Effector memory CD4-positive, alpha-beta T cell (primary cell): ENCODE results near the gene GTPBP6.
"Not testable (repeated sequence)": the region's sequence is repeated elsewhere in the genome, so short reads cannot be mapped to it uniquely, and the experiment has no call there.

Experiments used
- DNase-seq, 3 donors: peaks; one replicate each; pipeline ENCODE4 v3.0.0-alpha.2; 2020
- H3K27ac ChIP-seq: 2 replicates; pipeline ENCODE4 v1.7.0; 2013; ENCODE audit warnings: mild to moderate bottlenecking, low read length, moderate library complexity; ENCODE audit not compliant: insufficient read depth, poor library complexity, severe bottlenecking
- H3K27me3 ChIP-seq: replicated peaks from 2 replicates; pipeline ENCODE4 v1.7.0; 2013; ENCODE audit warnings: mild to moderate bottlenecking, low read length; ENCODE audit not compliant: insufficient read depth, control insufficient read depth, poor library complexity, severe bottlenecking
- H3K36me3 ChIP-seq: 2 replicates; pipeline ENCODE4 v1.7.0; 2013; ENCODE audit warnings: mild to moderate bottlenecking, low read length, moderate library complexity; ENCODE audit not compliant: control insufficient read depth, insufficient read depth
- H3K4me1 ChIP-seq: 2 replicates; pipeline ENCODE4 v1.7.0; 2013; ENCODE audit warnings: low read length, mild to moderate bottlenecking; ENCODE audit not compliant: control insufficient read depth, insufficient read depth, poor library complexity, severe bottlenecking
- H3K4me3 ChIP-seq: 2 replicates; pipeline ENCODE4 v1.7.0; 2013; ENCODE audit warnings: low read length, low read depth, mild to moderate bottlenecking; ENCODE audit not compliant: insufficient read depth, poor library complexity, severe bottlenecking
- H3K9me3 ChIP-seq: 2 replicates; pipeline ENCODE4 v1.7.0; 2013; ENCODE audit warnings: mild to moderate bottlenecking, low read length, moderate library complexity; ENCODE audit not compliant: control insufficient read depth

GTPBP6 gene

DNA sequence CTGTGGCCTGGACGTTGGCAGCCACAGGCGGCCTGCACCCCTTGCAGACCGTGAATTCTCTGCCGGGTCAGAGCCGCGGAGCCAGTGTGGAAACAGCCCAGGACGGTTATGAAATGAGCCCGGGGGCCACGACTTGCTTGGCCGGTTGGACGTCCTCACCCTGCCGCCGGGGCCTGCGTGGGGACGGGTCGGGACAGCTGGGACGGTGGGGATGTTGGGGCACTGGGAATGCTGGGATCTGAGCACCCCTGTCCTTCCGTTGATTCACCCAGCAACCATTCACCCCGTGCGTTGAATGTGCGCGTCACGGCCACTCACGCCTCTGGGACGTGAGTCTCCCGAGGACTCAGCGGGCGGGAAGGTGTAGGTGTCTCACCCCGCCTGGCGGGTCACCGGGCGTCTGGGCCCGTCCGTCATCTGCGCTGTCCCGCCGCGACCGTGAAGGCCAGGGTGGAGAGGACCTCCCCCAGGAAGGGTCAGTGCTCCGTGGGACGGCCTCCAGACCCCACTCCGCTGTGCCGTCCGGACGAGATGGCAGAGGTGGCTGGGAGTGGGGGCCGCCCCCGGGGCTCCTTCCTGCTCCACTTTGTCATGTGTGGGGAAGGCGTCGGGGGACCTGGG is 41.9 kb downstream of the GTPBP6 start:
- peak overlapping the region; percentile 71 for H3K4me3 ChIP-seq
- no peaks in the 10 kb centered on the region for H3K9me3 ChIP-seq
- no peak overlapping the region for H3K27ac ChIP-seq
- H3K36me3 ChIP-seq, result no peaks in the 10 kb centered on the region
- no peaks in the 10 kb centered on the region for H3K27me3 ChIP-seq
- no peak for DNase-seq
- H3K4me1 ChIP-seq, result peaks cover 16% of the 10 kb centered on the region

- Histone ChIP-seq H3K9me3 (no peaks in the 10 kb centered on the region), H3K27me3 (no peaks in the 10 kb centered on the region), H3K36me3 (no peaks in the 10 kb centered on the region), H3K4me1 (peaks cover 16% of the 10 kb centered on the region), H3K4me3 (peak overlapping the region; percentile 71), H3K27ac (no peak overlapping the region)
- DNase-seq, result peak; percentile 28 to 47 (median 32)
Measured at GRCh38 chrX:275967-276580, 42.5 kb downstream of the GTPBP6 start.

GRCh38 chrX:275476-275966 is 43.1 kb downstream of the GTPBP6 start:
- Histone ChIP-seq H3K4me3 (peak overlapping the region; percentile 71), H3K27me3 (no peaks in the 10 kb centered on the region), H3K27ac (no peak overlapping the region), H3K9me3 (no peaks in the 10 kb centered on the region), H3K36me3 (no peaks in the 10 kb centered on the region), H3K4me1 (peaks cover 16% of the 10 kb centered on the region)
- no peak for DNase-seq

DNA sequence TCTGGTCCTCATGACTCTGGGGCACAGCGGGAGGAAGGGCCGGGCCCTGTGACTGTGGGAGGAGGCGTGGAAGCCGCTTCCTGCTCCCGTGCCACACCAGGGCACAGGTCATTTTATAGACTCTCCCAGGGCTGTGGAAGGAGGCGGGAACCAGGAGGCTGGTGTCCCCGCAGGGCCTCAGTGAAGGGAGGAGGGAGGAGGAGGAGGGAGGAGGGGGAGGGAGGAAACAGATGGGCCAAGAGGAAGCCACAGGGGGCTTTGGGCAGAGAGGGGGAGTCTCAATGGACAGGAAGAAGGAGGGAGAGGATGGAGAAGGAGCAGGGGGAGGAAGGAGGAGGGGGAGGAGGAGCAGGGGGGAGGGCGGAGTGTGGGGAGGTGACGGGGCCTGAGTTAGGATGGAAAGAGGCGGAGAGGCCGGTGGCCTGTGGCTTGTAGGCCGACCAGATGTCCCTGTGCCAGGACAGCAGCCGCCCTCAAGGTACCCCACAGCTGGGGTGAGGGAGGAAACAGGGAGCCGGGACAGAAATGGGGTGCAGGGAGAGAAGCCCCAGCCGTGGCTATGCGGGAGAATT is 43.6 kb downstream of the GTPBP6 start:
- Histone ChIP-seq H3K9me3 (no peaks in the 10 kb centered on the region), H3K27ac (no peak overlapping the region), H3K4me1 (peaks cover 16% of the 10 kb centered on the region), H3K27me3 (no peaks in the 10 kb centered on the region), H3K4me3 (no peak overlapping the region), H3K36me3 (no peaks in the 10 kb centered on the region)
- no peak for DNase-seq

- DNase-seq, result no peak
- Histone ChIP-seq H3K4me1 (peaks cover 7% of the 10 kb centered on the region), H3K36me3 (no peaks in the 10 kb centered on the region), H3K9me3 (no peaks in the 10 kb centered on the region), H3K27ac (no peak overlapping the region), H3K27me3 (no peaks in the 10 kb centered on the region), H3K4me3 (no peak overlapping the region)
Measured at GRCh38 chrX:270848-271367, 47.7 kb downstream of the GTPBP6 start.

GRCh38 chrX:267771-268261 is 50.8 kb downstream of the GTPBP6 start:
- DNase-seq, result no peak
- Histone ChIP-seq H3K36me3 (no peaks in the 10 kb centered on the region), H3K9me3 (no peaks in the 10 kb centered on the region), H3K4me3 (no peak overlapping the region), H3K27ac (no peak overlapping the region), H3K4me1 (no peaks in the 10 kb centered on the region), H3K27me3 (no peaks in the 10 kb centered on the region)

- H3K9me3 ChIP-seq, result no peaks in the 10 kb centered on the region
- no peak for DNase-seq
- H3K36me3 ChIP-seq, result no peaks in the 10 kb centered on the region
- no peaks in the 10 kb centered on the region for H3K27me3 ChIP-seq
- H3K4me3 ChIP-seq, result no peak overlapping the region
- H3K4me1 ChIP-seq, result no peaks in the 10 kb centered on the region
- no peak overlapping the region for H3K27ac ChIP-seq
Measured at GRCh38 chrX:265502-265901, 53.1 kb downstream of the GTPBP6 start.

- no peak for DNase-seq
- Histone ChIP-seq H3K27ac (no peak overlapping the region), H3K4me3 (no peak overlapping the region), H3K9me3 (no peaks in the 10 kb centered on the region), H3K36me3 (no peaks in the 10 kb centered on the region), H3K4me1 (no peaks in the 10 kb centered on the region), H3K27me3 (no peaks in the 10 kb centered on the region)
Measured at GRCh38 chrX:264634-265455, 53.8 kb downstream of the GTPBP6 start.

DNA sequence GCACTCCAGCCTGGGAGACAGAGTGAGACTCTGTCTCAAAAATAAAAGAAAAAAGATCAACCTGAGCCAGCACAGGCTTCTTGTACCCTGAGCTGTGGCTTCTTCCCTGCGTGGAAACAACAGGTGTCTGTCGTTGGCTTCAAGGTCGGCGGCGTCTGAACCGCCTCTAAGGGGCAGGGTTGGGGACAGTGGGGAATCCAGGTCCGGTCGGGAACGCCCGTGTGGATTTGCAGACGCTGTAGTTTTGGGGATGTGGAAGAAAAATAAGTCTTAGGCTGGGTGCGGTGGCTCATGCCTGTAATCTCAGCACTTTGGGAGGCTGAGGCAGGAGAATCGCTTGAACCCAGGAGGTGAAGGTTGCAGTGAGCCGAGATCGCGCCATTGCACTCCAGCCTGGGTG is 54.6 kb downstream of the GTPBP6 start:
- not testable (repeated sequence) for DNase-seq, H3K36me3 ChIP-seq, H3K9me3 ChIP-seq, H3K4me1 ChIP-seq, H3K27ac ChIP-seq, H3K4me3 ChIP-seq, H3K27me3 ChIP-seq
